HG03575 (cell line): ENCODE results near the gene CMTM2.

ENCODE experiments used
- ATAC-seq: cut with Tn5 transposase; IDR thresholded peaks from one replicate; pipeline ENCODE4 v1.9.1; 2021; ENCODE audit not compliant: unreplicated experiment, insufficient number of reproducible peaks, low FRiP score; ENCODE audit errors: extremely low read depth

Gene CMTM2, protein sequence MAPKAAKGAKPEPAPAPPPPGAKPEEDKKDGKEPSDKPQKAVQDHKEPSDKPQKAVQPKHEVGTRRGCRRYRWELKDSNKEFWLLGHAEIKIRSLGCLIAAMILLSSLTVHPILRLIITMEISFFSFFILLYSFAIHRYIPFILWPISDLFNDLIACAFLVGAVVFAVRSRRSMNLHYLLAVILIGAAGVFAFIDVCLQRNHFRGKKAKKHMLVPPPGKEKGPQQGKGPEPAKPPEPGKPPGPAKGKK

GRCh38 chr16:66578651-66579531, at the start of gene CMTM2:
Gene CMTM2, plus strand, starts transcription at chr16:66579463. Its CDS starts 145 bp downstream, at chr16:66579608.
- no peak for ATAC-seq

DNA sequence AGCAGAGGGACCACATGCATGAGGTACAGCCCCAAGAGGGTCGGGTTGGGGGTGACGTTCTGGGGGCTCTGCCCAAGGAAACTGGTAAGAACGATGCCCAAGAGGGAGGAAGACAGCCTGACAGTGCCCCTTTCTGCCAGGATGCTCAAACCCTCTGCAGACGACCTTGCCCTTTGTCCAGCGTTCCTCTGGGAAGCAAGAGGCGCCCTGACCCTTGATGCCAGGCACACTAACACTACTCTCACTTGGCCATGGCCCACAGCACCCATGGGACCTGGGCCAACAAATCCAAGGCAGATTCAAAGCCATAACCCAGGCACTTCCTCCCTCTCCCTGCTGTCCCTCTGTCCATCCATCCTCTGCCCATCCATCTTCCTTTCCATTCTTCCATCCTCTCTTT, 49.8 kb upstream of the CMTM2 start:
- ATAC-seq = no peak

DNA sequence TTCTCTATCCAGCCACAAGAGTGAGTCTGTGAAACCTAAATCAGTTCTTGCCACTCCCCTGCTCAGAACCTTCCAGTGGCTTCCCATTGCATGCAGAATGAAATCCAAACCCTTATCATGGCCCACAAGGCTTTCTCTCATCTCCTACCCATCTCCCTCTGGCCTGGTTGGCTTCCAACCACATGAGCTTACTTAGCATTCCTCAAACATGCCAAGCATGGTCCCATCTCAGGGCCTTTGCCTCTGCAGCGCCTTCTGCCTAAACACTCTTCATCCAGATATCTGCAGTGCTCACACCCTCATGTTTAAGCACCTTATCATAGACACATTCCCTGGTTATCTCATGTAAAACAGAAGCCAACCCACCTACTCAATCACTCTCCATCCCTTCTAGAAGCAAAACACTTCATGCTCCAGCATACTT, 44.9 kb upstream of the CMTM2 start:
- no peak for ATAC-seq

- ATAC-seq = no peak
Measured at GRCh38 chr16:66536525-66536924, 42.7 kb upstream of the CMTM2 start.

GRCh38 chr16:66537236-66537635, 42.0 kb upstream of the CMTM2 start:
- no peak for ATAC-seq

GRCh38 chr16:66538910-66539309, 40.4 kb upstream of the CMTM2 start:
- no peak for ATAC-seq

DNA sequence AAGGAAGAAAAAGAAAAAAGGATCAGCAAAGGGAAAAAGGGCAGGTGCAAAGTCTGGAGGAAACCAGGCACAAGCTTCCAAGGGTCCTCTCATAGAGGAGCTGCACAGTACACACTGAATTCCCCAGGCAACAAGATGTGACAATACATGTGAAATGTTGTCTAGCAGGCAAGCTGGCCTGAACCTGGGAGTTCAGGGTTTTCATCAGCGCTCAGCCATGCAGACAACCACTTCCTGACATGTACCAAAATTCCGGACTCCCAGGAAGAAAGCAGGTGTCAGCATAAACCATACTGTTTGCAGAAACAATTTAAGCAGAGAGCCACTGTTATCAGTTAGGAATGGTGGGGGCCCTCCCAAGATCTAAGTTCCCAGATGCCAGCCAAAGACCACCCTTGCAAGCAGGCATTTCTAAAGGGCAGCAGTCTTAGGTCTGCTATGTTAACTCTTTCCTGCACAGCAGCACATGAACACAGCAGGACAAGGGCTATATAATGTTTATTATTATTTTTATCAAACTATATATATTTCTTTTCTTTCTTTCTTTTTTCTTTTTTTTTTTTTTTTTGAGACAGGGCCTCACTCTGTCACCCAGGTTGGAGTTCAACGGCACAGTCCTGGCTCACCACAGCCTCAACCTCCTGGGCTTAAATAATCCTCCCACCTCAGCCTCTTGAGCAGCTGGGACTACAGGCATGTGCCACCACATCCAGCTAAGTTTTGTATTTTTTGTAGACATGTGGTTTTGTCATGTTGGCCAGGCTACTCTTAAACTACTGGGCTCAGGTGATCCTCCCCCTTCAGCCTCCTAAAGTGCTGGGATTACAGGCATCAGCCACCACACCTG, 39.4 kb upstream of the CMTM2 start:
- no peak for ATAC-seq

GRCh38 chr16:66541388-66542355, 37.6 kb upstream of the CMTM2 start:
- ATAC-seq = no peak

- no peak for ATAC-seq
Measured at GRCh38 chr16:66542396-66542795, 36.9 kb upstream of the CMTM2 start.

DNA sequence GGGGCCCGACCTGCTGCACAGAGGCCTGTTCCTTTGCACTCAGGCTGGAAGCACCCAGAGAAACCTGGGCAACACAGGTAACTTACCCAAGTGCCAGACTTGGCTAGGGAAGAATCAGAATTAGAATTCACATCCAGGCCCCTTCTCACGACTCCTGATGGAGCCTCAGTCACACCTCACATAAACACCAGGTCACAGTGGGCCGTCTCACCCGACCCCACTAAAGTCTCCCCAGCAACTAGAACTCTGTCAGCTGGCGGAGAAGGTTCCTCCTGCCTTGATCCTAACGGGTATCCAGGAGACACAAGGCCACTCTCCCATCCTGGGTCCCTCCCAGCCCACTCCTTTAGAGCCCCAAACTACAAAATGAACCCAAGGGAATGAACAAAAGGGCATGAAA, 35.7 kb upstream of the CMTM2 start:
- ATAC-seq = no peak

DNA sequence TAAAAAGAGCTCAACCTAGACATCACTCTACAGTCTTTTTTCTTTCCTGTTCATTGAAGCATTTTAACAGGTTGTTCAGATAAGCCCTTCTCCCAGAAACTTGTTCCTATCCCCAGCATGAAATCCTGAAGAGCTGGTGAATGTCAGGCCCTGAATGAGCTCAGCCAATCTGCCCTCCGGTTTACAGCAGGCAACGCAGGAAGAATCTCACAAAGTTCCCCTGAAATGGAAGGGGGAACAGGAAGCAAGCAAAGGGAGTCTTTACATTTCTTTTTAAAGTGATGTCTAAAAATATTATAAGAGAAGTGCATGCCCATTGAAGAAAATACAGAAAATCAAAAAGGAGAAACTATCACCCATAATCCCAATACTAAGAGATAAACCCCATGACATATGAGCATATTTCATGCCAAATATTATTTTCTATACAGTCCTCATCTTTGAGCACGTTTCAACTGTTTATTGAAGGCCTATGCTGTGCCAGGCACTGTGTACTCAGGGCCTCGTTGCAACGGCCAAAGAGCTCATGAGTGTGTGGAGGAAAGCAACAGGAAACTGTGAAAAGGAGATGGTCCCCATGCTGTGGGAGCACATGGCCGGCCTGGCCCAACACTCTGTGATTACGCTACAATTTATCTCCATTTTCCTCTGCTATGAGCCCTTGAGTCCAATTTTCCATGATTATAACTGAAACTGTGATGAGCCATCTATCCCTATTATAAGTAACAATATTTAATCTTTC, 35.1 kb upstream of the CMTM2 start:
- ATAC-seq = no peak

DNA sequence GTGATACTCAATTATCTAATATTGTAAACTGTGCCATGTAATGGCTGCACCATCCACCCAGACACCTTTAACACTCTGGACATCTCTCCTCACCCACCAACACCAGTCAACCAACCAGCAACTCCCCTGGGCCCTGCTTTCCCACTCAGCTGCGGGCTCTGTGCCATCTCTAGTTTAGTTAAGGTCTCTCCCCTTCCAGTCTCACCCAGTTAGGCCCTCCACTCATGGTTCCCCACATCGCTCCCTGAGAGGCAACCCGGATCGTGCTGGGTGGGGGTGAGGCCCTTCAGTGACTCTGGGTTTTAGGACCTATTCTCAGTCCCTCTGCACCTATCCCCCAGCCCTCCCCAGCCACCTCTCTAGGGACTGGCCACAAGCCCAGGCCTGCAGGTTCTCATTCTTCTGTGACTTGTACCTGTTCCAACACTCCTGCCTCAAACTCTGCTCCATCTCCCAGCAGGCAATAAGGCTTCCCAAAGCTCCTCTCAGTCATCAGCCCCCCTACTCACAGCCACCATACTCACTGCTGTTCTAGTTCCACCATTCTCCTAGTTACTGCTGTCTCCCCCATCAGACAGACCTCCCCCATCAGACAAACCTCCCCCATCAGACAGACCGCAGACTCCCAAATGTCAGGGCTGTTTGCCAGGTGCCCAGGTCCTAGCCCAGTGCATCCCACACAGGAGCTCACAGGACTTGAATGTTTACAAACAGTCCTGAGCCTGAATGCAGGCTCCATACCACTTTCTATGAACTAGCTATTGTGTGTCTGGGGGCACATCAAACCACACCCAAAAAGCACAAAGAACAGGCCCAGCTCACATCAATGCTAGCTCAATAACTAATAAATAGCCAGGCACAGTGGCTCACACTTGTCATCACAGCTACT, 31.9 kb upstream of the CMTM2 start:
- ATAC-seq = no peak

DNA sequence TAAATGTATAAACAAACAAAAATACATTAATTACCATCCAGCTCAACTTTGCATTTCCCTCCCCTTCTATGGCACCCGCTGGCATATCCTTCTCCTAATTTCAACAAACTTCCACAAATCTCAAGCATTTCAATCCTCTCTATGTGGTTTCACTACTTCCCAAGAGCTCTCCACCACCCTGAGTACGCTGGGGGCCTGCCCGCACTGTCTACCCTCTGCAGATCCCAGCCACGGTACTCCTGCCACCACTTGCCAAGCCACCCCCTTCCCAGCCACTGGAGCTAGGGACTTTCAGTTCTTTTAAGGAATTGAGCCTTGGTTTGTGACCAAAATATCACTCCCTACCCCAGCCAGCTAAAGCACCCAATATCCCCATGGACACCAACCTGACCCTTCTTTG, 31.2 kb upstream of the CMTM2 start:
- no peak for ATAC-seq

DNA sequence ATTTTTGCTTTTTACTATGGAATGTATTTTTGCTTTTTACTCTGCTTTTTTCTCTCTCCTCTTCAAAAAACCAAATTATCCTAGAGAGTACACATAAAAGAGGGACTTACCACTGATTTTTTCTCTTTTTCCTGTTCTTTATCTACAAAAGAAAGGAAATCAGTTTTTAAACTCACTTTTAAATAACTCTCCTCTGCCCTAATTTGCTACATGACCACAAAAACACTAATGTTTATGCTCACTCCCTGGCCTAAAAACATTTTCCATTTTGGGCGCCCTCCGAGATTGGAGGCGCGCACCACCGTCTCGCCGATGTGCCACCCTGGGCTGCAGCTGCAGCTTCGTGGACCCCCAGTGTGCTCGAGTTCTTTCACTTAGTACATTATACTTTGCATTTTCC, 30.4 kb upstream of the CMTM2 start:
- ATAC-seq = no peak

GRCh38 chr16:66549284-66550131, 29.8 kb upstream of the CMTM2 start, which contains the start of gene TK2:
Gene TK2, minus strand, starts transcription at chr16:66550122. Its CDS starts 61 bp downstream, at chr16:66550061.
- no peak for ATAC-seq

DNA sequence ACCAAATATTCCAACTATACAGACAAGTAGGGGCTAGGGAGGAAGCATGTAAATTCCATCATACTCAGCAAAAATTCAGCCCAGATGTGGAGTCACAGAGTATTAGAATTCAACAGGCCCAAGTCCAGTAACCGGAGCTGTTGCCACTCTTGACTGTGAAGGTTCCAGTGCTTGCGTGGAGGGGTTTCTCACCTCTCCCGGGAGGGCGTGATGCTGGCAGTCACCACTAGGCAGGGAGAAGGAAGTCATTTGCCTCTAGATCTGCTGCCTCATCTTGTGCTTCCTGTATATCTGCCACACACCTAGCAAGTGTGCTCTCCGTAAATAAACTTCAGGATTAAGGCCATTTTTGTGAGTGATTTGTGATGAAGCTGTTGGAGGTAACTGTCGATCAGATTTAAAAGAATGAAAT, 27.9 kb upstream of the CMTM2 start:
- no peak for ATAC-seq
